Medulla oblongata (tissue), 1 donor: ENCODE measurements around the gene EBF3.
A peak's percentile ranks its signal among the peaks of the same experiment; 100 is the strongest.

ENCODE experiments used
- DNase-seq: peaks from one replicate; pipeline ENCODE4 v3.0.0-alpha.2; 2015; ENCODE audit errors: extremely low spot score

The EBF3 gene

DNA sequence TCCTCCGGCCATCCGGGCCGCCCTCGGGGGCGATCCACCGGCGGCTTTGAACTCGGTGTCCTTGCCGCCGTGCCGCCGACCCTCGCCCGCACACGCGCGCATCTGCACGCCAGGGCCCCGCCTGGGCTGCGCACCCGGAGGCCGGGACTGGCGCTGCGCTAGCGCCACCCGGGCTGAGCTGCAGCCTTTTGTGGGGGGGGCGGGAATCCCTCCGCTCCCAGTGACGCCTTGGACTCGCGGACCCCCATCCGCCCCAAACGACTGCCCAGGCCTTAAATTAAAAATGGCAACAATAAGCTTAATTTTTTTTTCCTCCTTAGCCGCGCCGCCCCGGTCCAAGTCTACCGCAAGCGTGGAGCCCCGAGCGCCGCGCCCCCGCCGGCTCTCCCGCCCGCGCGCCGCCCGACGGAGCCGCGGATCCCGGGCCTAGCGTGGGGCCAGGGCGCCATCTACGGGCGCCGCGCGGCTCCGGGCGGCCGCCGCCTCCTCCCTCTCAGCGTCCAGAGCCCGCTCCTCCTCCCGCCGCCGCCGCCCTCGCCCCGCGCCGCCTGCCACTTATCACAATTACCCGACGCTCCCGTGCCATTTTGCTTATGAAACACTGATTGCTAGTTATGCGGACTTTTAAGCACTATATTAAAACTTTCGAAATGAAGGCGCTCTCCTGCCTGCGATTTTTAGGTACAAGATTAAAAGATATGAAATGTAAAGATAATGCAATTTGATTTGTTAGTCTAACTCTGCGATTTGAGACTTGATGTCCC is 7.5 kb upstream of the EBF3 start:
- DNase-seq, result peak; percentile 30

DNA sequence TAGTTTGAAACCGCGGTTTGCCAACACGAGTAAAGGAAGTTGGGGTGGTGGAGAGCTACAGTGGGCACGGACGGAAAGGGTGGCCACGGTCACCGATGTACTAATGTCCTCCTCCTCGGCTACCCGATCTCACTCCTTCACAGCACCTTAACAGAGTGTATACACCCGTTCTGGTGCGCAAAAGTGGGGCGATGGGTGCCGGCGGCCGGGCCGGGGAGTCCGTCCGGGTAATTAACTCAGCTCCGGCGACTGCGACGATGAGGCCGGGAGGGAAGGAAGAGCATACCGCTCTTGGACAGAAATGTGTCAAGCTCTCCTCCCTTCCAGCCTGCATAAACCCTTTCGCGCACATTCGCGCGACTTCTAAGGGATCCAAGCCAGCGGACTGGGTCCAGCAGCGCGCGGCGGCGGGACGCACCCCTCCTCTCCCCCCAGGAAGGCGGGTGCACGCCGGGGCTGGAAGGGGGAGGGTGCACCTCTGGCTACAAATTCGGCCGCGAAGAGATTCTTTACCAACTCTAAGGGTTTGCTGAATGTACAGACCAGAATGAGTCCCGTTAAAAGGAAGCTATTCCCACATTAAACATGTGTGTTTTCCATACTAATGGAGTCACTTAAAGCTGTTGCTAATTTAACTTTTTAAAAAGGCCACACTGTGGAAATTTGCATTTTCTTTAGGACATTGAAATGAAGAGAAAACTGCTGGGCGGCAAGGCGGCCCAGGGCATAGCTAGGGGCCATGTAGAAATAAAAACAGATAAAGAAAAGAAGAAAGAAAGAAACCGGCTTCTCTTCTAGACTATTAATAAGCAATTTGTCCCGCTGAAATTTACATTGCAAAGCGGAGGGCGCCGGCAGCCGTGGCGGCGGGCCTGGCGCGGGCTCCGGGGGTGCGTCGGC is 6.6 kb upstream of the EBF3 start:
- DNase-seq, result no peak

GRCh38 chr10:129969911-129970464 is 5.9 kb upstream of the EBF3 start:
- no peak for DNase-seq

- DNase-seq, result no peak
Observed at GRCh38 chr10:129969184-129969910, 5.3 kb upstream of the EBF3 start.

DNA sequence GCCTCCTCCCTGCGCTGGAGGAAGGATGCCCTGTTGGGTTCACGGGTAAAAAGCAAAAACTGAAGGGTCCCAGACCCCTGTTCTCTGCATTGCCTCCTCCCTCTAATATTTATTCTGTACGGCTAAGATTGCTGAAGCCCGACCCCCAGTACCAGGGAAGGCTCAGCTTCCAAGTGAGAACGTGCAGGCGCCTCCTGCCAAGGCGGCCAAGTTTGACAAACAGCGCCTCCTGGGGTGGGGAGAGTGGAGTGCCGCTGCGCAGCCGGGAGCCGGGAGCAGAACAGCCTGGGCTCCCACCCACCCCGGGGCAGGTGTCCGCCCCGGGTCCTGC is 4.7 kb upstream of the EBF3 start:
- no peak for DNase-seq

GRCh38 chr10:129968020-129968852 is 4.2 kb upstream of the EBF3 start:
- no peak for DNase-seq

- no peak for DNase-seq
Observed at GRCh38 chr10:129967579-129968019, 3.5 kb upstream of the EBF3 start.

DNA sequence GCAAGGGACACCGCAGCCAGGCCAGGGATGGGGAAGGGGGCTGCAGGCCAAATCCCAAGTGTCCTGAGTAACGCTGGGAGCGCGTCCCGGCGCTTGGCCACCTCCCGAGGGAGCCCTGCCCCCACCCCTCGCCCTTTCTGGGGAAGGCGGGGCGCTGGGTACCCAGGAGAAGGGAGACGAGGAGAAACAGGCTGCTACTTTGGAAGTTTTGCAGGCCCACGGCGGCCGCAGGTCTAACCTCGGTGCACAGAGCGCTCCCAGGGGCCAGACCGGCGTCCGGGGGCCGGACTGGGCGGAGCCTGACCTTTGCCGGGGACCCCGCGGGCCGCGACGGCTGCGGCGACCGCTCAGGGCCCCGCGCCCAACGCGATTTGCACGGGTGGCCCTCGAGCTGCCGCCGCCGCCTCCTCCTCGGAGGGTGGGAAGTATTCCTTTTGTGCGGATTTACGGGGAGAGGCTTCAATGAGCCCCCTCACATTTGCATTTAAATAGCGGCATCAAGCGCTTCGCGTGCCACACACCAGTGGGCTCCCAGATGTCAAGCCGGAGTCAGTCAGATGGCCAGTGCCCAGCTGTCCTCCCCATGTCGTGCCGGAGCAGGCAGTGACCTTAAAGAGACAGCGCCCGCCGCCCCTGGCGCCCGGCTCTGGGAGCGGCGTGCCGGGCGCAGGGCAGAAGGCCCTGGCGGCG is 3.0 kb upstream of the EBF3 start:
- no peak for DNase-seq

- DNase-seq, result no peak
Observed at GRCh38 chr10:129966370-129966888, 2.4 kb upstream of the EBF3 start.

GRCh38 chr10:129965959-129966358 is 1.9 kb upstream of the EBF3 start:
- DNase-seq, result no peak

DNA sequence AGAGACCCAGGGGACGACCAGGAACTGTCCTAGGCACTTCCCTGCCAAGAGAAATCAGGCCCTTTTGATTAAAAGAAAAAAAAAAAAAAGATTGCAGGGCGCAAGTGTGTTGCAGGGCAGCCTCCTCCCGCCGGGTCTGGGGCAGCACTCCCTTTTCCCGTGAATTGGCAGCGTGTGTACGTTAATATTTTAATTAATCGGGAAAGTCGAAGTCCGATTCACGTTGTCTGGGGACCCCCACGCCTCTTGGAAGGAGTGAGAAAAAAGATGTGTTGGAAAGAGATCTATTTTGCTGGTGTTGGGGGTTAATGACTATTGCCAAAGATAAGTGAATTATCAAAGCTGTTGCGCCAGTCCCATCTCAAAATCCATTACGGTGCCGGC is 1.3 kb upstream of the EBF3 start:
- no peak for DNase-seq

DNA sequence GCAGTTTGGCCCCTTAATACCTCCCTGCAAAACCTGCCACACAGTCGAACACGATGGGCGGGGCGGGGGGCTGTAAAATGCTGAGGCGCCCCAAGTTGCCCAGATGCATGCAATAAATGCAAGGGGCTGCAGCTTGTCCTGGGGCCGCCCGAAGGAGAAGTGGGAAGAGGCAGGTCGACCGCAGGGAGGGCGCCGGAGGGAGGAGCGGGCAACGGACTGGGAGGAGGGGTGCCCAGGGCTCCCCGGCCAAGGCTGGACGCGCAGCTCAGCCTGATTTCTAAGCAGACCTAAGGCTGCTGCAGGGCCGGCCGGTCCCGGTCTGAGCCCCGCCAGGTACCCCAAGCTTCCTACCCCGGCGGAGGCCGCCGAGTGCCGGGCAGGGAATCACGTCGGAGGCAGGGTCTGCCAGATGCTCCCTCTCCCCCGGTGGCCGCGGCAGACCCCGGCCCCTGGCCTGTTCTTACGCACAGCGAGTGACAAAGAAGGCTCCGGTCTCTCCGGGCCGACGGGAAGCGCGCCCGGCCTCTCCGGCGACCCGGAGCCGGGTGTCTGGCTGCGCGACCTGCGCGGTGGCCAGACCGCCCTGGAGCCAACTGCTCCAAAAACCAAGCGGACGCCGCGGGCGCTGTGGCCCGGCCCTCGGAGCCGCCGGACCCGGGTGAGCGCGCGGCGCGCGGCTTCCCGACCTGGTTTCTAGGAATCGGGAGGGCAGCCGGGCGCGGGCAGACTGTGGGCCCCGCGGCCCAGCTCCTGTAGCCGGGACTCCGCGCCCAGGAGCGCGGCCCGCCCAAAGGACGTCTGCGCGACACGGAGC is 744 bp upstream of the EBF3 start:
- no peak for DNase-seq

DNA sequence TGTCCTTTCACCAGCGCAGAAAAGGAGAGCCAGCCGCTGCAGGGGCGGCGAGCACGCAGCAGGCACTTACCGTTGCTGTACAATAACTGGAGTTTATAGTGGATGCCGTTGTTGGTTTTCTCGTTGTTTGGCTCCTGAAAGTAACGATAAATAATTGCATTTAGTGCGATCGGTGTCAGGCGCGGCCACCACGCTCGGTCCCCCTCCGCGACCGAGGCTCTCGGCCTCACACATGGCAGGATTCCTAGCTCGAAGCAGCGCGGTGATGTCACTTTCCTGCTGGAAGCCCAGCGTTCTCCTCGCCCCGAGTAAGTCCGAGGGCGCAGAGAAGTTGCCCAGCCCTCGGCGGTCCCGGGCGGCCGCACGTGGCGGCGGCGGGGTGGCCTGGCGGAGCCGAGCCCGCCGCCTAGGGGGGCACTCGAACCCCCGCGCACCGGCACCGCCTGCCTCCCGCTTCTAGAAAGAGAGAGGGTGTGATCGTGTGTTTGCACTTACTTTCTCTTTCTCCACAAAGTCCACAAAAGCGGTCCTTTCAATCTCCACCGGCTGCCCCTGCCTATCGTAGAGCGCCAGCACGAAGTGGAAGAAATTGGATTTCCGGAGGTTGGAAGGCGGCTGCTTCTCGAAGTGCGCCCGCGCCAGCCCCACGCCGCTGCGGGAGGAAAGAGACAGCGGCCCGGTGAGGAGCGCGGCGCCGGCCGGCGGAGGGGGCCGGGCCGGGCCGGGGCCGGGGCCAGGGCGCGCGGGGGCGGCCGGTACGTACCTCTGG is 1.0 kb downstream of the EBF3 start:
- DNase-seq, result no peak

DNA sequence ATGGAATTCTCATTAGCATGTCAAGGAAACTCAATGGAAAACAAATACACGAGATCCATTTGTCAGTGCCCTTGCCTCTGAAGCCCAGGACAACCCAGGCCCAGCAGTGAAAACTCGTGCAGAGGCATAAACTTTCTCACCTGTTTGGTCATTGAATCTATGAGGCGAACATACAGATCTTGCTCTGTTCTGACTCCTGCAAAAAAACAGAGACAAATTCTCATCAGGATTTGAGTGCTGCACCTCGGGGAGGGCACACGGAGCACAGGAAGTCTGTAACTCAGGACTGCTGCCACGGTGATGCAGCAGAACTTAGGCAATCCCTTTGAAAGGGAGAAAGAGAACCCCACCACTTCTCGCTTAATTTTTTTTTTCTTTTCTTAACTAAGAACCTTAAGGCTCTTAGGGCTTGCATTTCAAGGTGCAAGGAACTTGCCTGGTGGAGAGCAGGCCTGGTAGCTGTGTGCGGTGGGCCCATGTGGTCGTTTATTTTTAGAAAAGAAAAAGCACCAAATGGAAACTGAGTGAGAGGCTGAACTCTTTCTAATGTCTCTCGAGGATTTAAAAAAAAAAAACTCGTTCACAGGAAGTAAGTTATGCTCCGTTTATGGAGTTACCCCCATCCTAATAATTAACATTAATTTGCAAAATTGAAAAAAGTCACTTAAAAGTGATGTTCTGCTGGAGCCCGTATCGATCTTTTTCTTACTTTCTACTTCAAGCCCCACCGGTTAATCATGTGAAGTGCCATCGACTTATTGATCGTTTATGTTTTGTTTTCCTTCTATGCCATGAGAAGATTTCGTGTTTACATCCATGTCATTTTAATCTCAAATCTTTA is 1.8 kb downstream of the EBF3 start:
- DNase-seq, result no peak

- DNase-seq, result no peak
Observed at GRCh38 chr10:129961157-129961701, 2.8 kb downstream of the EBF3 start.

DNA sequence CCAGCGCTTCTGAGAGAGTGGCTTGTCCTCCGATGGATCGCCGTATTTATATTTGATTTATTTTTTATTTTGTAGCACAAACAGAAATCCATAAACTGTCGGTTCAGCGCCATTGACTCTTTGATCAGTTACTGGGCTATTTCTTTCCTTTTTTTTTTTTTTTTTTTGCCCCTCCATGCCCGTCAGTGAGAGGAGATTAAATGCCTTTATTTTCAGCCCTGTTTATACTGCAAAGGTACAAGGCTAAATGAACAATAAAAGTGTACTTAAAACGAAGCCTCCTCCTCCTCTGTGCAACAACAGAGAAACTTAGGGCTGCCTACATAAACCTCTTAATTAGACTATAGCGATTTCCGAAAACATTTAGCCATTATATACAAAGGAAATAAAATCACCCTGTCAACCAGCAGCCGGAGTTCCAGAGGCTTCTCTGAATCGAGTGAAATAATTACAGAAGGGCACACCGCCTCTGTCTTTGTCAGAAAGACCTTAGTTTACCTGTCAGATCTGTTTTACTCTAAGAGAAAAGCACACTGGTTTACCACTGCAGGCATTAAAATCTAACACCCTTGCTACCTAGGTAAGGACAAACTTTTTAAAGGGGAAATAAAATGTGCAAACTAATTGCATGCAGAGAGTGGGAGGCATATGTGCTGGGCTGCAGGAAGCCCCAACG is 3.5 kb downstream of the EBF3 start:
- no peak for DNase-seq
